NCI-H1048 (cell line): ENCODE results near the gene LRTM2.

ENCODE experiments used
- DNase-seq: peaks from one replicate; lab custom pipeline; 2025; lab: John Stamatoyannopoulos, UW

LRTM2 gene

DNA sequence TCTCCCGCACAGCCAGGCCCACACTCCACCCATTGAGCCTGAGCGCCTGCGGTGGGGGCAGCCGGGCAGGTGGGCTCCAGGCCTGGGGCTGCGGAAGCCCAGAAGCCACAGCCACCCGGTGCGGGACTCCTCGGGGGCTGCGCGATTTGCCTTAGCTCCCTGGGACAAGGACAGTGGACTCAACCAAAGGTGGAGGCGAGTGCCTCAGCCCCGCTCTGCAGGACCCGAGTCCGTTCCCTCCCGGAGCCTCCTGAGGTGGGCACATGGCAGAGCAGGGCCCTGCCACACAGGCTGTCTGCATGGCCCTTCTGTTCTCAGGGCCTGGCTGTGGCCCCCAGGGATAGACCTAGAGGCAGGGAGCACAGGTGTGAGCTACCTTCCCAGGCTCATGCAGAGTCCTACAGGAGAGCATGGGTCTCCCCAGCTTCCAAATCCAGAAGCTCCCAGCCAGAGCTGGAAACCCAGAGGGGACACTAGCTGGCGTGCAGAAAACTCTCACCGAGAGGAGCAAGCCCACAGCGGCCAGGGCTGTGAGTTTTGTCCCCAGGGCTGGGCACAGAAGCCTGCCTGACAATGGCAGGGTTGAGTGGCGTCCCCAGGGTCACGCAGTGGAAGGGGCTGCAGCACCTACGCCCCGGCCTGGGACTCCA, 22.2 kb upstream of the LRTM2 start:
- no peak for DNase-seq

DNA sequence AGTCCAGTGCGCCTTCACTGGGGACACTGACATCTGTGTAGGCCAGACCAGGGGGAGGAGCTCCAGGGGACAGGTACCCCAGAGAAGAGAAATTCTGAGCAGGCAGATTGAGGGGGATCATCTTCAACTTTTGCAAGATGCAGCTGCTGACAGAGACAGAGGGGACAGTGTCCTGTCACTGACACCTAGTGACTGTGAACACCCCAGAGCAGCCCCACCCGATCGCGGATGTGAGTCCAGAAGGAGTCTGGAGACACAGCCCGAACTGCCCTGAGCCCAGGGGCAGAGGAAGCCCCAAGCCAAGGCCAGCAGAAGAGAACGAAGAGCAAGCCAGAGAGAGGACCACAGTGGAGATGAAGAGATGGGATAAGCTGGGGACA, 21.7 kb upstream of the LRTM2 start:
- DNase-seq, result no peak

DNA sequence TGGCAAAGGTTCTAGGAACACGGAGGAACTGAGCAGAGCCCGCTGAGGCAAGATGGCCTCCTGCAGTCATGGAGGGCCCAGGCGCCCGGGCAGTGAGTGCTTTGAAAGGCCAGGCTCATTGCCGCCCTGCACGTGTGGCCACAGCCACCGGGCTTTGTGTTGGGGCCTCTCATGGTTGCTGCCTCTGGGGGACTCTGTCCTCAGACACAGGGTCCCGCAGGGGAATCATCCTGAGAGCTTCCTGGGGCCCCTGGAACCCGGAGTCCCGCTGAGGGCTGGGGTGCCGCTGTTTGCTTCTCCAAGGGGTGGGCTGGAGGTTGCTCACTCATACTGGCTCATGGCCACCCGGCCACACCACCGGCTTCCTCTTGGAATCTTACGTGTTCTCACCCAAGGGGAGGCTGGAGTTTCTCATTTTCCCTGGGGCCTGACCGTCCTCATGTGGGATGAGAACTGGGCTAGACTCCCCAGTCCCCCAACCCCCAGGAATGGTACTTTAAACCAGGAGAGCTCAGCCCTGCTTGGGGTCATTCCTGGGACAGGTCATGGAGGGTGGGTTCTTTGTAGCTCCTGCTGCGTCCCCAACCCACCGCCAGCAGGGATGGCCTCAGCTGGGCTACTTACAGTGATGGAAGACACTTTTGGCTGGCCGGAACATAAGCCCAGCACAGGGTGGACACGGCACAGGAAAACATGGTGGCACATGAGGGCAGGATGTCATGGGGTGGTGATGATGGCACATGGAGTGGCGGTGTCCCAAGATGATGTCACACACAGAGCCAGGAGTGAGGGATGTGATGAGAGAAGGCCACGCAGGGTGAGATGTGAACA, 21.1 kb upstream of the LRTM2 start:
- no peak for DNase-seq

DNA sequence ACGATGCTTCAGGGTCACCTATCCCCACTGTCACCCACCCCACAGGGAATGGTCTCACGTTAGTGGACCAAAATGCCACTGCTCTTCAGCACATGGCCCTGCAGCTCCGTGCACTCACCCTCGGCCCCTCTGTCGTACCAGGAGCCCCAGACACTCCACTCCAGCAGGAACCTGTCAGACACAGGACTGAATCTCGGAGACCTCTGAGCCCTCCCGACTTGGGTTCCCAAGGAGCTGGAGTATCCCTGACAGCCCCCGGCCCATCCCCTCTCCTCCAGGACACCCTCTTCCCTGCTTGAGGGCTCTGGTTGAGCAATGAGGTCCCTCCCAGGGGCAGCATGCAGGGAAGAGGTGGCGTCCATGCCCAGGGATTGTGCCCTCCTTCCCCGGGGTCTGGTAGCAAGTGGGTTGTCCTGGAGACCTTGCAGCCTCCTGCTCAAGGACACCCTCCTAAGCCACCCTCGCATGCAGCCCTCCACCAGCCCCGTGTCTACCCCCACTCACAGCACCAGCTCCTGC, 20.4 kb upstream of the LRTM2 start:
- no peak for DNase-seq

DNA sequence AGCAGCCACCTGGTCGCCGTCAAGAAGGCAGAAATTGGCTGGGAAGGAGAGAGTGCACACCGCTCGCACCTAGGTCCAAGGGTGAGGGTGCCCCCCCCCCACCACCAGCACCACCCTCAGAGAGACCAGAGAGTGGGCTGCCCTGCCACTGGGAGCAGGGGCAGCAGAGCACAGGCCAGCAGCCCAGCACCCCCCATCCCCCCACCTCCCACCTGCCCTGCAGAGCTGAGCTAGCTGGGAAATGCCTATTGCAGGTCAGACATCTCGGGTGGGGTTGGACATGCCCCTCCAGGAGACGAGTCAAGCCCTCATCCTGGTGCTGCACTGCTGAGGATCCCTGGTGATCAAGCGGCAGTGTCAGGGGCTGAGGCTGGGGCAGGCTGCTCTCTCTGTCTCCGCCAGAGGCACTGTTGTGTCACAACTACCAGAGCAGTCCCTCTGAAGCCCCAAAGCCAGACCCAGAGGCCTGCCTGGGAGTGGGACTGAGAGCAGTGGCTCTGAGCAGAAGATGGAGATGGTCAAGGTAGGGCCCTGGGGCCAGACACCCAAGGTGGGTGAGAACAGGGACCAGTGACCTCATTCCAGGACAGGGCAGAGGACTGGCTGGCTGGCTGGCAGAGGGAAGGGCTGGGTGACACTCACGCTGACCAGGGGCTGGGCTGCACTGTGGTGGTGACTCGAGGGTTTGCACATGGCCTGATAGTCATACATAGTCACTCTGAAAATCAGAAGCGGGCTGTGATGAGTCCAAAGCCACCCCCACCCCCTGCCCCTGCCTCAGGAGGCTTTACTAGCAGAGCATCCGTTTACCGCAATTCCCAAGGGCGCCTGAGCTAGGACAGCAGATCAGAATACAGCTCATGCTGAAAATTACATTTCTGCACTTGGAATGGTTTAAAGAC, 19.7 kb upstream of the LRTM2 start:
- DNase-seq, result no peak

- DNase-seq, result no peak
Measured at GRCh38 chr12:1801303-1801975, 18.9 kb upstream of the LRTM2 start.

GRCh38 chr12:1803736-1804135, 16.6 kb upstream of the LRTM2 start:
- DNase-seq, result no peak

DNA sequence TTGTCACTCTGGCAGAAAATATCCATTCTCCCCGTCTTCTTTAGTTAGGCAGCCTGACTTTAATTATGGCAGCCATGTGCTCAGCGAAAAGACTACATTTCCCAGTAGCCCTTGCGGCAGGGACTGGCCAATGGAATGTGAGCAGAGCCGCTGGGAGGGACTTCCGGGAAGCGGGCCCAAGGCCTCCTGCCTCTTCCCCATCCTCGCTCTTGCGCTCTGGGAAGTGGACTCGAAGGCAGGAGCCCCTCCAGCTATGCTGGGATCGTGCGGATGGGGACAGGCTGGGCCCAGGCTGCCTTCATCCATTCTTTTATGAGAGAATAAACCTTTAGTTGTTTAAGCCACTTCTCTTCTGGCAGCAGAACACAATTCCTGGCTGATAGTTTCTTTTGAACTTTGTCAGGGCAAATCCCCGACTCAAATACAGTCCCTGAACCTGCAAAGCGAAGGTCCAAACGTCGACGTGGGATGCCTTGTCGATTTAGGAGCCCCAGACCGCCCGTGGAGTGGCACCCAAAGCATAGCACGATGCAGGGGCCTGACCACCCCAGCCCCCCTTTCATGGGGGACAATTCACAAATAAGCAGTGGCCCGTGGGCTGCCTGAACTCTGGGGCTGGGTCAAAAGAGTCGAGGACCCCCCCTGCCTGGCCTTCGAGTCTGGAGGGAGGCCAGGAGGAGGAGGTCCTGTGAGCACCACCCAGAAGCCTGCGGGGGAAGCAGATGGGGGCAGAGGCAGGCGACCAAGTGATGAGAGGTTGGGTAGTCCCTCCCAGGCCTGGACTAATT, 15.6 kb upstream of the LRTM2 start:
- DNase-seq, result peak; percentile 80

GRCh38 chr12:1805441-1806081, 14.8 kb upstream of the LRTM2 start:
- DNase-seq, result no peak

DNA sequence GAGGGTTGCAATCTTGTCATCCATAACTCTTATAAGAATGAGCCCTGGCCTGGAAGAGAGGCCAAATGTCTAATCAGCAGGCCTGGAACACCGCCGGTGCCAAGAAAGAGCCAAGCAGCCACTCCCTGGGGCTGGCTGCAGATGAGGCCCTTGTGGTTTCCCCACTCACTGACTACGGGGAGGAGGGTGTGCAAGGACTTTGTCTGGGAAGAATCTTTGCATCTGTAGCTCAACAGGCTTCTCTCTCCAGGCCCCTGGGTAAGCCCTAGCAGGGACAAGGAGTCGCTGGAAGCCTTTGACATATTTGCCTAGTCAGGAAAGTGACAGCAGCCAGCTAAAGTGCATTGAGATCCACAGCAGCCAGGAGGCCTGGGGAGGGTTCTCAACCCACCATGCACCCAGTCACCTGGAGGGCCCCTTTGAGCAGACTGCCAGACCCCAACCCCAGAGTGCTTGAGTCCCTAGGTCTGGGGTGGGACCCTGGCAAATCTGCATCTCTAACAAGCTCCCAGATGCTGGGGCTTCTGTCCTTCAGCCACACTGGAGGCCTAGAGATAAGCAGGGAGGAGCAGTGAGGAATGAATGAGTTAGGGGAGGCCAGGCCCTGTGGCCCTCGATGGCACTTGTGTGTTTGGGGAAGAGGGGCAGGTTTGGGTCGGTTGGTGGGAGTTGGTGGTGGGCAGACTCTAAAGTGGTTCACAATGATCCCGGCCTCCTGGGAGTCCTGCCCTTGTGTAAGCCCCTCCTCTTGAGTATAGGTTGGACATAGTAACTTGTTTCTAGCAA, 13.9 kb upstream of the LRTM2 start:
- DNase-seq, result no peak

DNA sequence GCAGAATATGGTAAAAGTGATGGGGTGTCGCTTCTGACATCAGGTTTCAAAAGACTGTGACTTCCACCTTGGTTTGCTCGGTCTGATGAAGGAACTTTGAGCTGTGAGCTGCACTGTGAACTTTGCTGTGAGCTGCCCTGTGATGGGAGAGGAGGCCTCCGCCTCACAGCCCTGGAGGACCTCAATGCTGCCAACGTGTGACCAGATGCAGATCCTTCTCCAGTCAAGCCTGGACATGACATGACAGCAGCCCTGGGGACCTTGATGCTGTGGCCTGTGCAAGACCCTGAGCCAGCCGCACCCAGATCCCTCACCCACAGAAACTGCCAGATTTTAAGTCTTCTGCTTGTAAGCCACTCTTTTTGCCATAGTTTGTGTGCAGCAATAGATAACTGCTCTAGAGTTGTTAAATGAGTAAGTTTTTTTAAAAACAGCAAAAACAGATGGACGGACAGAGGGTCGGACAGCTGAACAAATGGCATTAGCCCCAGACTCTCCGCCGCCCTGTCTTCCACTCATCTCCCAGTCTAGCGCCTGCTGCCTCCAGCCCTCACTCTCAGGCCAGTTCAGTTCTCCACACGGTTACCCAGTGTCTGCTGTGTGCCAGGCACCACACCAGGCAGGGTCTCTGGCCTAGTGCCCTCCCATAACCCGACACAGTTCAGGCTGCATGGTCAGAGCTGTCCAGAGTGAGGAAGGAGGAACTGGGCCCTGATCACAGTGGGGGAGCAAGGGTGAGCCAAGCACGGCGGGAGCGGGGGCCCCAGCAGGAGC, 13.1 kb upstream of the LRTM2 start:
- no peak for DNase-seq

- no peak for DNase-seq
Measured at GRCh38 chr12:1808036-1808797, 12.1 kb upstream of the LRTM2 start.

- no peak for DNase-seq
Measured at GRCh38 chr12:1808798-1809480, 11.4 kb upstream of the LRTM2 start.

DNA sequence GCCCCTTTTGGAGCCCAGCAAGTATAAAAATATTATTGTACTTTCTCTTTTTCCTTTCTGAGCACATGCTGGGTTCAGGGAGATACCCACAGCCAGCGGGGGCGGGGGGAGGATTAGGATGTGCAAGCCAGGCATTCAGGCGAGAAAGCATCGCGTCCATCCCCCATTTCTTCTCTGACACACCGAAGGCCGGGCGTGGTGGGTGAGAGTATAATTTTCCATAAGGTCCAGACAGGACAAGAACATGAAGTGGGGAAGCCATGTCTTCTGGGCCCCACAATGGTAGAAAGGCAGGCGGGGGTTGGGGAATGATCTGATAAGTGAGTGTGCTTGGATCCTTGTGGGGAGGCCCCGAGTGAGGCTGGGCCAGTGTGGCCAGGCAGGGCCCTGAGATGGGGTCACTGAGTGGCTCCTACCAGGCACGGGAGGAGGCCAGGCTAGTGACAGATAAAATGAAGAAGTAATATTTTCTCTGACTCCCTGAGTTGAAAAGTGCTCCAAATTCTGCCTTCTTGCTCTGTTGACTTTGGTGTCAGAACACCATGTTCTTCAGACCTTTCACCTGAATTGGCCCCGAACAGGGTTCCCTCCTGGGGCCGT, 10.7 kb upstream of the LRTM2 start:
- no peak for DNase-seq

DNA sequence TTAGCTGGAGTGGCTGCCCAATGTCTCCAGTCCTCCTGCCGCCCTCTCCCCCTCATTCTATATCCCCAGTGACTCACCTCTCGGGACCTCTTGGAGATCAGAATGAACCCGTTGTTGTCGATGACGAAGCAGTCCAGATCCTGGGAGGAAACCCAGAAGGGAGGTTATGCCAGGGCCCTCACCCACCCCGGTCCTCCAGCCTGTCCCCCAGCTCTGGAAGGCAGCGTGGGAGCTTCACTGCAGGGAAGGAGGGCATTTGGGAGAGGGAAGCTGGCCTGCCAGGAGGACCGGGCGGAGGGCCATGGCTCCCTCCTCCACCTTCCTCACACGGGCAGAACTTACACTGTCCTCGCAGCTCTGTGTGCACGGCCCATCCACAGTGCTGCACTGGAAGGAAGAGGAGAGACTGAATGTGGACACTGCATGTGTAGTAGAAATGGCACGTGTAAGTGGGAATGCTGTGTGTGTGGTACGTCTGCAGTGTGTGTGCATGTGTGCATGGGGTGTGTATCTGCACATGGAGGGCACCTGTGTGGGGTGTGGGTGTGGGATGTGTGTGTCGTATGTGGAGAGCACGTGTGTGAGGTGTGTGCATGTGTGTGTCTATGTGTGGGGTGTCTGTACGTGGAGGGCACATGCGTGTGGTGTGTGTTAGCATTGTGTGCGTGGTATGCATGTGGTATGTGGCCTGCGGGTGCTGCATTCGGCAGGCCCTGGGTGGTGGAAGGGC, 10.0 kb upstream of the LRTM2 start:
- no peak for DNase-seq

GRCh38 chr12:1810931-1811280, 9.5 kb upstream of the LRTM2 start:
- DNase-seq, result no peak
